Neural cell (in vitro differentiated cells): ENCODE measurements around the gene DHX34. TPM values are rescaled to one million over a fixed set of nuclear protein-coding genes. Genes with fewer than 3 reads are reported as not detected.

Source experiments
- H2AFZ ChIP-seq: fragments of 200-600, 300-800 bp; sonication (generic), shearing (Covaris generic); 2 replicates; pipeline ENCODE4 v1.6.0; 2014; ENCODE audit warnings: low read depth, mild to moderate bottlenecking, antibody characterized with exemption, low read length, moderate library complexity
- H3F3A ChIP-seq: fragments of 200-600 bp; shearing (Covaris generic); 2 replicates; pipeline ENCODE4 v1.6.1; 2016; ENCODE audit warnings: mild to moderate bottlenecking, moderate library complexity, mixed read lengths, antibody characterized with exemption, low read length; ENCODE audit not compliant: insufficient read depth, poor library complexity, severe bottlenecking
- H3K27ac ChIP-seq: fragments of 200-600, 300-800 bp; sonication (generic), shearing (Covaris generic); 2 replicates; pipeline ENCODE4 v1.5.1; 2014; ENCODE audit warnings: mild to moderate bottlenecking, low read length, moderate library complexity
- H3K27me3 ChIP-seq: fragments of 300-800, 200-600 bp; sonication (generic), shearing (Covaris generic); 2 replicates; pipeline ENCODE4 v1.6.0; 2014; ENCODE audit warnings: mild to moderate bottlenecking, low read depth, low read length, moderate library complexity; ENCODE audit not compliant: insufficient read depth
- H3K36me3 ChIP-seq: fragments of 300-800, 200-600 bp; sonication (generic), shearing (Covaris generic); 2 replicates; pipeline ENCODE4 v1.5.1; 2014; ENCODE audit warnings: mild to moderate bottlenecking, antibody characterized with exemption, low read length, moderate library complexity; ENCODE audit not compliant: insufficient read depth
- H3K4me2 ChIP-seq: fragments of 300-800, 200-600 bp; sonication (generic), shearing (Covaris generic); 2 replicates; pipeline ENCODE4 v1.6.0; 2014; ENCODE audit warnings: mild to moderate bottlenecking, low read length
- H3K4me3 ChIP-seq: fragments of 300-800, 200-600 bp; sonication (generic), shearing (Covaris generic); 2 replicates; pipeline ENCODE4 v1.5.1; 2014; ENCODE audit warnings: mild to moderate bottlenecking, low read length, moderate library complexity
- H3K79me2 ChIP-seq: fragments of 200-600 bp; shearing (Covaris generic); replicated peaks from 2 replicates; pipeline ENCODE4 v1.6.0; 2014; ENCODE audit warnings: mild to moderate bottlenecking, low read length, moderate library complexity; ENCODE audit not compliant: insufficient read depth
- H3K9ac ChIP-seq: fragments of 300-800, 200-600 bp; sonication (generic), shearing (Covaris generic); 2 replicates; pipeline ENCODE4 v1.6.1; 2016; ENCODE audit warnings: mild to moderate bottlenecking, low read length, mixed read lengths
- H3K9me2 ChIP-seq: fragments of 200-600 bp; shearing (Covaris generic); 2 replicates; pipeline ENCODE4 v1.6.1; 2016; ENCODE audit warnings: mild to moderate bottlenecking, low read length, mixed read lengths; ENCODE audit not compliant: insufficient read depth
- H3K9me3 ChIP-seq: fragments of 200-600, 300-800 bp; sonication (generic), shearing (Covaris generic); 2 replicates; pipeline ENCODE4 v1.6.1; 2016; ENCODE audit warnings: mild to moderate bottlenecking, mixed run types, low read length, moderate library complexity, mixed read lengths
- H4K20me1 ChIP-seq: fragments of 200-600 bp; shearing (Covaris generic); 2 replicates; pipeline ENCODE4 v1.6.1; 2016; ENCODE audit warnings: mild to moderate bottlenecking, mixed run types; ENCODE audit not compliant: insufficient read depth
- EP300 ChIP-seq: fragments of 450-650 bp; conservative IDR thresholded peaks from 2 replicates; pipeline ENCODE4 v1.6.1; 2014; ENCODE audit warnings: antibody characterized with exemption, mild to moderate bottlenecking, moderate library complexity; ENCODE audit not compliant: poor library complexity, severe bottlenecking
- EZH2 ChIP-seq: fragments of 200-600, 300-800 bp; shearing (Covaris generic), sonication (generic); IDR thresholded peaks from 2 replicates; pipeline ENCODE4 v1.6.1; 2014; ENCODE audit warnings: antibody characterized with exemption, low read length, borderline replicate concordance, mild to moderate bottlenecking; ENCODE audit not compliant: insufficient read depth, poor library complexity, severe bottlenecking
- MXI1 ChIP-seq: fragments of 450-650 bp; conservative IDR thresholded peaks from 2 replicates; pipeline ENCODE4 v1.6.1; 2014; ENCODE audit warnings: antibody characterized with exemption, mild to moderate bottlenecking; ENCODE audit not compliant: poor library complexity, severe bottlenecking
- POLR2AphosphoS5 ChIP-seq: IDR thresholded peaks from 2 replicates; pipeline ENCODE4 v1.6.1; 2012
- RAD21 ChIP-seq: fragments of 450-650 bp; conservative IDR thresholded peaks from 2 replicates; pipeline ENCODE4 v1.6.1; 2014; ENCODE audit warnings: antibody characterized with exemption, mild to moderate bottlenecking, moderate library complexity
- SMC3 ChIP-seq: fragments of 450-650 bp; conservative IDR thresholded peaks from 2 replicates; pipeline ENCODE4 v1.6.1; 2014; ENCODE audit warnings: antibody characterized with exemption, mild to moderate bottlenecking, moderate library complexity; ENCODE audit not compliant: poor library complexity
- TAF1 ChIP-seq: IDR thresholded peaks from 2 replicates; pipeline ENCODE4 v1.6.1; 2012; ENCODE audit warnings: low read depth
- polyA plus RNA-seq: library from polyadenylated mRNA; depleted of rRNA; stranded (reverse); fragments of >200 nt; gene quantifications from 2 replicates; pipeline ENCODE4 v1.2.3, GENCODE V29; 2014
- TF ChIP-seq, protein P1 (sequence below): fragments of 450-650 bp; IDR thresholded peaks from 2 replicates; pipeline ENCODE4 v1.5.1; 2014; ENCODE audit warnings: antibody characterized with exemption, mild to moderate bottlenecking, moderate library complexity; ENCODE audit not compliant: poor library complexity, severe bottlenecking
- TF ChIP-seq, protein P2 (sequence below): IDR thresholded peaks from 2 replicates; pipeline ENCODE4 v1.6.1; 2012; ENCODE audit warnings: borderline replicate concordance

The DHX34 gene
- polyA plus RNA-seq, 1 donor from 2014 or later, result 11.7 TPM

GRCh38 chr19:47417746-47418691 is 68.9 kb downstream of the DHX34 start:
- H3K9me2 ChIP-seq, result no peaks in the 10 kb centered on the region
- peak overlapping the region; percentile 94 for H3K9ac ChIP-seq
- H3K79me2 ChIP-seq, result peaks cover 20% of the 10 kb centered on the region
- peak overlapping the region; percentile 97 for H3K4me2 ChIP-seq
- TF ChIP-seq TAF1, result no peak
- TF ChIP-seq, protein P1, sequence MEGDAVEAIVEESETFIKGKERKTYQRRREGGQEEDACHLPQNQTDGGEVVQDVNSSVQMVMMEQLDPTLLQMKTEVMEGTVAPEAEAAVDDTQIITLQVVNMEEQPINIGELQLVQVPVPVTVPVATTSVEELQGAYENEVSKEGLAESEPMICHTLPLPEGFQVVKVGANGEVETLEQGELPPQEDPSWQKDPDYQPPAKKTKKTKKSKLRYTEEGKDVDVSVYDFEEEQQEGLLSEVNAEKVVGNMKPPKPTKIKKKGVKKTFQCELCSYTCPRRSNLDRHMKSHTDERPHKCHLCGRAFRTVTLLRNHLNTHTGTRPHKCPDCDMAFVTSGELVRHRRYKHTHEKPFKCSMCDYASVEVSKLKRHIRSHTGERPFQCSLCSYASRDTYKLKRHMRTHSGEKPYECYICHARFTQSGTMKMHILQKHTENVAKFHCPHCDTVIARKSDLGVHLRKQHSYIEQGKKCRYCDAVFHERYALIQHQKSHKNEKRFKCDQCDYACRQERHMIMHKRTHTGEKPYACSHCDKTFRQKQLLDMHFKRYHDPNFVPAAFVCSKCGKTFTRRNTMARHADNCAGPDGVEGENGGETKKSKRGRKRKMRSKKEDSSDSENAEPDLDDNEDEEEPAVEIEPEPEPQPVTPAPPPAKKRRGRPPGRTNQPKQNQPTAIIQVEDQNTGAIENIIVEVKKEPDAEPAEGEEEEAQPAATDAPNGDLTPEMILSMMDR, result peak; percentile 14
- TF ChIP-seq SMC3, result peak; percentile 24
- peak; percentile 96 for TF ChIP-seq MXI1
- TF ChIP-seq, protein P2, sequence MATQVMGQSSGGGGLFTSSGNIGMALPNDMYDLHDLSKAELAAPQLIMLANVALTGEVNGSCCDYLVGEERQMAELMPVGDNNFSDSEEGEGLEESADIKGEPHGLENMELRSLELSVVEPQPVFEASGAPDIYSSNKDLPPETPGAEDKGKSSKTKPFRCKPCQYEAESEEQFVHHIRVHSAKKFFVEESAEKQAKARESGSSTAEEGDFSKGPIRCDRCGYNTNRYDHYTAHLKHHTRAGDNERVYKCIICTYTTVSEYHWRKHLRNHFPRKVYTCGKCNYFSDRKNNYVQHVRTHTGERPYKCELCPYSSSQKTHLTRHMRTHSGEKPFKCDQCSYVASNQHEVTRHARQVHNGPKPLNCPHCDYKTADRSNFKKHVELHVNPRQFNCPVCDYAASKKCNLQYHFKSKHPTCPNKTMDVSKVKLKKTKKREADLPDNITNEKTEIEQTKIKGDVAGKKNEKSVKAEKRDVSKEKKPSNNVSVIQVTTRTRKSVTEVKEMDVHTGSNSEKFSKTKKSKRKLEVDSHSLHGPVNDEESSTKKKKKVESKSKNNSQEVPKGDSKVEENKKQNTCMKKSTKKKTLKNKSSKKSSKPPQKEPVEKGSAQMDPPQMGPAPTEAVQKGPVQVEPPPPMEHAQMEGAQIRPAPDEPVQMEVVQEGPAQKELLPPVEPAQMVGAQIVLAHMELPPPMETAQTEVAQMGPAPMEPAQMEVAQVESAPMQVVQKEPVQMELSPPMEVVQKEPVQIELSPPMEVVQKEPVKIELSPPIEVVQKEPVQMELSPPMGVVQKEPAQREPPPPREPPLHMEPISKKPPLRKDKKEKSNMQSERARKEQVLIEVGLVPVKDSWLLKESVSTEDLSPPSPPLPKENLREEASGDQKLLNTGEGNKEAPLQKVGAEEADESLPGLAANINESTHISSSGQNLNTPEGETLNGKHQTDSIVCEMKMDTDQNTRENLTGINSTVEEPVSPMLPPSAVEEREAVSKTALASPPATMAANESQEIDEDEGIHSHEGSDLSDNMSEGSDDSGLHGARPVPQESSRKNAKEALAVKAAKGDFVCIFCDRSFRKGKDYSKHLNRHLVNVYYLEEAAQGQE, result peak; percentile 30
- peak; percentile 12 for TF ChIP-seq RAD21
- peak; percentile 27 for TF ChIP-seq EP300
- peak; percentile 45 for TF ChIP-seq POLR2AphosphoS5
- TF ChIP-seq EZH2, result no peak
- H2AFZ ChIP-seq, result peak overlapping the region; percentile 27
- H3F3A ChIP-seq, result no peaks in the 10 kb centered on the region
- peak overlapping the region; percentile 91 for H3K4me3 ChIP-seq
- no peaks in the 10 kb centered on the region for H3K27me3 ChIP-seq
- H4K20me1 ChIP-seq, result no peaks in the 10 kb centered on the region
- no peaks in the 10 kb centered on the region for H3K36me3 ChIP-seq
- H3K9me3 ChIP-seq, result no peaks in the 10 kb centered on the region
- peak overlapping the region; percentile 83 for H3K27ac ChIP-seq

GRCh38 chr19:47418692-47419029 is 69.5 kb downstream of the DHX34 start:
- Histone ChIP-seq H3K9me2 (no peaks in the 10 kb centered on the region), H3K4me3 (peak overlapping the region; percentile 91), H3K36me3 (no peaks in the 10 kb centered on the region), H3F3A (no peaks in the 10 kb centered on the region), H3K4me2 (peak overlapping the region; percentile 97), H3K9ac (peak overlapping the region; percentile 94), H3K79me2 (peaks cover 20% of the 10 kb centered on the region), H3K27me3 (no peaks in the 10 kb centered on the region), H3K27ac (peak overlapping the region; percentile 83), H3K9me3 (no peaks in the 10 kb centered on the region), H2AFZ (peak overlapping the region; percentile 27), H4K20me1 (no peaks in the 10 kb centered on the region)
- TF ChIP-seq POLR2AphosphoS5 (no peak), EZH2 (no peak), EP300 (no peak), TAF1 (no peak), SMC3 (no peak), RAD21 (no peak), MXI1 (no peak)
- TF ChIP-seq, protein P2, result no peak
- TF ChIP-seq, protein P1, result no peak
